Occipital lobe (tissue), 2 donors: ENCODE results near the gene CNKSR1. TPM values are rescaled to one million over a fixed set of nuclear protein-coding genes. Genes with fewer than 3 reads are reported as not detected.

Experiments
- DNase-seq: peaks from one replicate; lab custom pipeline; 2025; lab: John Stamatoyannopoulos, UW
- total RNA-seq: library from RNA; depleted of rRNA; stranded (reverse); fragments of >200 nt; gene quantifications from one replicate; pipeline ENCODE4 v1.2.3, GENCODE V29; 2014

The CNKSR1 gene
- total RNA-seq, 1 donor from 2014 or later, result 3.1 TPM

GRCh38 chr1:26159743-26160039, 17.6 kb upstream of the CNKSR1 start:
- no peak for DNase-seq

GRCh38 chr1:26160527-26161414, 16.5 kb upstream of the CNKSR1 start:
- DNase-seq, result no peak

GRCh38 chr1:26161415-26162219, 15.7 kb upstream of the CNKSR1 start:
- DNase-seq, result peak; percentile 41

- no peak for DNase-seq
These were observed 15.0 kb upstream of the CNKSR1 start for GRCh38 chr1:26162220-26162709.

- no peak for DNase-seq
These were observed 13.6 kb upstream of the CNKSR1 start for GRCh38 chr1:26163684-26164035.

GRCh38 chr1:26164036-26164860, 13.0 kb upstream of the CNKSR1 start:
- DNase-seq, result no peak

- DNase-seq, result no peak
These were observed 12.1 kb upstream of the CNKSR1 start for GRCh38 chr1:26164861-26165842.

GRCh38 chr1:26166719-26167281, 10.5 kb upstream of the CNKSR1 start:
- DNase-seq, result no peak

- DNase-seq, result no peak
These were observed 8.7 kb upstream of the CNKSR1 start, which contains the start of gene C1orf232 for GRCh38 chr1:26168410-26169197. Gene C1orf232 (minus strand): TSS chr1:26168963. CDS start chr1:26168499, 464 bp downstream.

GRCh38 chr1:26169198-26169554, 8.1 kb upstream of the CNKSR1 start:
- DNase-seq, result no peak

GRCh38 chr1:26169669-26170471, 7.4 kb upstream of the CNKSR1 start, which contains the start of gene ZNF593:
Gene ZNF593 (plus strand): TSS chr1:26169908. CDS start chr1:26169984, 76 bp downstream.
- DNase-seq, result peak; percentile 83

GRCh38 chr1:26170472-26170821, 6.8 kb upstream of the CNKSR1 start:
- no peak for DNase-seq

- no peak for DNase-seq
These were observed 5.9 kb upstream of the CNKSR1 start, which contains the start of gene ZNF593OS for GRCh38 chr1:26171084-26172072. Gene ZNF593OS (minus strand): TSS chr1:26171832. CDS start chr1:26171661, 171 bp downstream.

GRCh38 chr1:26175346-26175745, 1.9 kb upstream of the CNKSR1 start:
- DNase-seq, result no peak

GRCh38 chr1:26180010-26180506, 2.8 kb downstream of the CNKSR1 start:
- DNase-seq, result no peak

GRCh38 chr1:26181586-26182382, 4.5 kb downstream of the CNKSR1 start:
- DNase-seq, result no peak
